Measurements from ENCODE around the gene PTH2R.
"Not testable (repeated sequence)": the region's sequence is repeated elsewhere in the genome, so short reads cannot be mapped to it uniquely, and the experiment has no call there.

The PTH2R gene

GRCh38 chr2:208447447-208447846, 40.9 kb downstream of the PTH2R start:
- not testable (repeated sequence) for H3K27ac Mint-ChIP-seq, H3K9me3 Mint-ChIP-seq, H3K36me3 Mint-ChIP-seq

GRCh38 chr2:208451061-208451460, 44.5 kb downstream of the PTH2R start:
- H3K27ac Mint-ChIP-seq = no peak overlapping the region
- H3K27me3 Mint-ChIP-seq = peaks cover 7% of the 10 kb centered on the region
- H3K9me3 Mint-ChIP-seq = no peaks in the 10 kb centered on the region
- no peaks in the 10 kb centered on the region for H3K36me3 Mint-ChIP-seq
- H3K4me3 Mint-ChIP-seq = no peak overlapping the region
- H3K4me1 Mint-ChIP-seq = no peaks in the 10 kb centered on the region

More at GRCh38 chr2:208447447-208447846, 40.9 kb downstream of the PTH2R start:
- not testable (repeated sequence) for H3K27me3 Mint-ChIP-seq, H3K4me3 Mint-ChIP-seq, H3K4me1 Mint-ChIP-seq

GRCh38 chr2:208454861-208455260, 48.3 kb downstream of the PTH2R start:
- no peak overlapping the region for H3K27ac Mint-ChIP-seq
- no peaks in the 10 kb centered on the region for H3K9me3 Mint-ChIP-seq
- peaks cover 4% of the 10 kb centered on the region for H3K27me3 Mint-ChIP-seq
- H3K36me3 Mint-ChIP-seq = no peaks in the 10 kb centered on the region
- no peak overlapping the region for H3K4me3 Mint-ChIP-seq
- no peaks in the 10 kb centered on the region for H3K4me1 Mint-ChIP-seq

- H3K27me3 Mint-ChIP-seq = peaks cover 3% of the 10 kb centered on the region
- H3K36me3 Mint-ChIP-seq = no peaks in the 10 kb centered on the region
- no peak overlapping the region for H3K27ac Mint-ChIP-seq
- H3K9me3 Mint-ChIP-seq = no peaks in the 10 kb centered on the region
- H3K4me1 Mint-ChIP-seq = no peaks in the 10 kb centered on the region
- no peak overlapping the region for H3K4me3 Mint-ChIP-seq
These were observed 57.1 kb downstream of the PTH2R start for GRCh38 chr2:208463721-208464120.

GRCh38 chr2:208464205-208464604, 57.6 kb downstream of the PTH2R start:
- no peaks in the 10 kb centered on the region for H3K36me3 Mint-ChIP-seq
- H3K27me3 Mint-ChIP-seq = peaks cover 4% of the 10 kb centered on the region
- H3K27ac Mint-ChIP-seq = no peak overlapping the region
- H3K4me1 Mint-ChIP-seq = no peaks in the 10 kb centered on the region
- H3K9me3 Mint-ChIP-seq = no peaks in the 10 kb centered on the region
- no peak overlapping the region for H3K4me3 Mint-ChIP-seq

- Mint-ChIP-seq H3K27ac (no peak overlapping the region), H3K4me3 (no peak overlapping the region), H3K27me3 (peaks cover 4% of the 10 kb centered on the region), H3K36me3 (no peaks in the 10 kb centered on the region), H3K9me3 (no peaks in the 10 kb centered on the region), H3K4me1 (no peaks in the 10 kb centered on the region)
These were observed 59.7 kb downstream of the PTH2R start for GRCh38 chr2:208466151-208466919.

- Mint-ChIP-seq H3K36me3 (no peaks in the 10 kb centered on the region), H3K27me3 (peaks cover 4% of the 10 kb centered on the region), H3K4me3 (no peak overlapping the region), H3K9me3 (no peaks in the 10 kb centered on the region), H3K27ac (no peak overlapping the region), H3K4me1 (no peaks in the 10 kb centered on the region)
These were observed 60.3 kb downstream of the PTH2R start for GRCh38 chr2:208466920-208467298.

- peaks cover 4% of the 10 kb centered on the region for H3K27me3 Mint-ChIP-seq
- H3K4me1 Mint-ChIP-seq = no peaks in the 10 kb centered on the region
- no peaks in the 10 kb centered on the region for H3K9me3 Mint-ChIP-seq
- no peak overlapping the region for H3K4me3 Mint-ChIP-seq
- no peaks in the 10 kb centered on the region for H3K36me3 Mint-ChIP-seq
- no peak overlapping the region for H3K27ac Mint-ChIP-seq
These were observed 61.0 kb downstream of the PTH2R start for GRCh38 chr2:208467564-208467963.

GRCh38 chr2:208477741-208478140, 71.1 kb downstream of the PTH2R start:
- no peaks in the 10 kb centered on the region for H3K4me1 Mint-ChIP-seq
- H3K27me3 Mint-ChIP-seq = peaks cover 3% of the 10 kb centered on the region
- H3K36me3 Mint-ChIP-seq = no peaks in the 10 kb centered on the region

GRCh38 chr2:208479342-208479741, 72.8 kb downstream of the PTH2R start:
- H3K9me3 Mint-ChIP-seq = peaks cover 8% of the 10 kb centered on the region
- no peak overlapping the region for H3K4me3 Mint-ChIP-seq
- H3K36me3 Mint-ChIP-seq = no peaks in the 10 kb centered on the region
- no peaks in the 10 kb centered on the region for H3K4me1 Mint-ChIP-seq
- H3K27ac Mint-ChIP-seq = no peak overlapping the region
- H3K27me3 Mint-ChIP-seq = peaks cover 2% of the 10 kb centered on the region

More at GRCh38 chr2:208477741-208478140, 71.1 kb downstream of the PTH2R start:
- Mint-ChIP-seq H3K9me3 (peaks cover 8% of the 10 kb centered on the region), H3K4me3 (no peak overlapping the region), H3K27ac (no peak overlapping the region)

GRCh38 chr2:208481945-208482344, 75.4 kb downstream of the PTH2R start:
- H3K4me3 Mint-ChIP-seq, H3K4me1 Mint-ChIP-seq, H3K36me3 Mint-ChIP-seq, H3K27ac Mint-ChIP-seq, H3K9me3 Mint-ChIP-seq, H3K27me3 Mint-ChIP-seq: not testable (repeated sequence)

GRCh38 chr2:208482453-208483015, 75.9 kb downstream of the PTH2R start:
- H3K9me3 Mint-ChIP-seq, H3K27ac Mint-ChIP-seq, H3K27me3 Mint-ChIP-seq: not testable (repeated sequence)

GRCh38 chr2:208485390-208485789, 78.8 kb downstream of the PTH2R start:
- Mint-ChIP-seq H3K4me3 (no peak overlapping the region), H3K4me1 (no peaks in the 10 kb centered on the region), H3K27me3 (no peaks in the 10 kb centered on the region), H3K9me3 (peaks cover 8% of the 10 kb centered on the region), H3K36me3 (no peaks in the 10 kb centered on the region), H3K27ac (no peak overlapping the region)

More at GRCh38 chr2:208482453-208483015, 75.9 kb downstream of the PTH2R start:
- H3K4me3 Mint-ChIP-seq, H3K36me3 Mint-ChIP-seq, H3K4me1 Mint-ChIP-seq: not testable (repeated sequence)

GRCh38 chr2:208488686-208489564, 82.3 kb downstream of the PTH2R start:
- H3K4me3 Mint-ChIP-seq = no peak overlapping the region
- H3K36me3 Mint-ChIP-seq = no peaks in the 10 kb centered on the region
- no peaks in the 10 kb centered on the region for H3K4me1 Mint-ChIP-seq
- H3K27me3 Mint-ChIP-seq = no peaks in the 10 kb centered on the region
- H3K27ac Mint-ChIP-seq = no peak overlapping the region
- H3K9me3 Mint-ChIP-seq = no peaks in the 10 kb centered on the region

- H3K9me3 Mint-ChIP-seq = no peaks in the 10 kb centered on the region
- no peaks in the 10 kb centered on the region for H3K4me1 Mint-ChIP-seq
- H3K4me3 Mint-ChIP-seq = no peak overlapping the region
- H3K27me3 Mint-ChIP-seq = no peaks in the 10 kb centered on the region
- H3K27ac Mint-ChIP-seq = no peak overlapping the region
- no peaks in the 10 kb centered on the region for H3K36me3 Mint-ChIP-seq
These were observed 83.1 kb downstream of the PTH2R start for GRCh38 chr2:208489687-208490086.

- Mint-ChIP-seq H3K4me1 (no peaks in the 10 kb centered on the region), H3K9me3 (no peaks in the 10 kb centered on the region), H3K4me3 (no peak overlapping the region), H3K27me3 (no peaks in the 10 kb centered on the region), H3K36me3 (no peaks in the 10 kb centered on the region), H3K27ac (no peak overlapping the region)
These were observed 83.9 kb downstream of the PTH2R start for GRCh38 chr2:208490492-208490891.

Measured in activated naive CD4-positive, alpha-beta T cell treated with anti-CD3 and anti-CD28 coated beads, Interleukin-2, amount 50 U/mL, for 24 hours (primary cell).